8988T (cell line): Measurements from ENCODE around the gene PCDHGB7.
A peak's percentile ranks its signal among the peaks of the same experiment; 100 is the strongest.
"Not testable (repeated sequence)": the region's sequence is repeated elsewhere in the genome, so short reads cannot be mapped to it uniquely, and the experiment has no call there.

Source experiments
- DNase-seq: peaks from one replicate; pipeline ENCODE4 v3.0.0; 2011

PCDHGB7 gene

DNA sequence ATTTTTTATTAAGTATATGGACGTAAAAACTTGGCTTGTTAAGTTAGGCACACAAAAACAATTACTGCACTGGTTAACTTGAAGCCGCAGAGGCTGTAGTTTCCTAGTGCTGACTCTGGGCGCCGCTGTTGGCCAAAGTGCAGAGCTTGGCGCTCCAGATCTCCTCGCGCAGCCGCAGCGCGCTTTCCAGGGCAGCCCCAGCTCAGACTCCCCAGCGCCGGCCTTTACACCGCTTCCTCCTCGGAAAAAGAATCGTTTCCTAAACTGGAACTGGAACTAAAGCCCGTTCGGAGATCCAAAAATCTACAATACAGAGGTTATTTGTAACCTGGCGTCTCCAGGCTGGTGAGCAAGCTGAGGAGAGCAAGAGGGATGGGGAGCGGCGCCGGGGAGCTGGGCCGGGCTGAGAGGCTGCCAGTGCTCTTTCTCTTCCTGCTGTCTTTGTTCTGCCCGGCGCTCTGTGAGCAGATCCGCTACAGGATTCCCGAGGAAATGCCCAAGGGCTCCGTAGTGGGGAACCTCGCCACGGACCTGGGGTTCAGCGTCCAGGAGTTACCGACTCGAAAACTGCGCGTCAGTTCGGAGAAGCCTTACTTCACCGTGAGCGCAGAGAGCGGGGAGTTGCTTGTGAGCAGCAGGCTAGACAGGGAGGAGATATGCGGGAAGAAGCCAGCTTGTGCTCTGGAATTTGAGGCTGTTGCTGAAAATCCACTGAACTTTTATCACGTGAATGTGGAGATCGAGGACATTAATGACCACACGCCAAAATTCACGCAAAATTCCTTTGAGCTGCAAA, 19.5 kb upstream of the PCDHGB7 start, which contains the start of gene PCDHGB5:
Gene PCDHGB5, plus strand, starts transcription at position 192 of the 796 bp plus-strand sequence. Its CDS starts 181 bp downstream, at position 373.
- DNase-seq: not testable (repeated sequence)

GRCh38 chr5:141398608-141399007, 18.9 kb upstream of the PCDHGB7 start:
- no peak for DNase-seq

GRCh38 chr5:141399555-141400258, 17.8 kb upstream of the PCDHGB7 start:
- DNase-seq: no peak

GRCh38 chr5:141402553-141403243, 14.8 kb upstream of the PCDHGB7 start, which contains the start of gene PCDHGA9:
Gene PCDHGA9 (plus strand): TSS chr5:141402778. CDS start chr5:141402953, 175 bp downstream.
- peak; percentile 49 for DNase-seq

- no peak for DNase-seq
Observed at GRCh38 chr5:141403387-141403786, 14.1 kb upstream of the PCDHGB7 start.

GRCh38 chr5:141407790-141408505, 9.5 kb upstream of the PCDHGB7 start, which contains the start of gene PCDHGB6:
Gene PCDHGB6 (plus strand): TSS chr5:141408021. CDS start chr5:141408203, 182 bp downstream.
- DNase-seq: not testable (repeated sequence)

GRCh38 chr5:141409598-141410306, 7.7 kb upstream of the PCDHGB7 start:
- no peak for DNase-seq

DNA sequence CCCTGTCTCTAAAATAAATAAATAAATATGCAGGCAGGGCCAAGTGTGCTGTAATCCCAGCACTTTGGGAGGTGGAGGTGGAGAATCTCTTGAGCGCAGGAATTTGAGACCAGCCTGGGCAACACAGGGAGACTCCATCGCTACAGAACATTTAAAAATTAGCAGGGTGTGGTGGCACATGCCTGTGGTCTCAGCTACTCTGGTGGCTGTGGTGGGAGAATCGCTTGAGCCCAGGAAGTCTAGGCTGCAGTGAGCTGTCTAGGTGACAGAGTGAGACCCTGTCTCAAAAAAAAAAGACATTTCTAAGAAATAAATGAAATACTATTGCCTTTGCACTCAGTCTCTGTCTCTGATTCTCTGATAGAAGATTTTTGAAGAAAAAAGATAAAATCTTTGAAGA, 5.9 kb upstream of the PCDHGB7 start:
- no peak for DNase-seq

GRCh38 chr5:141412854-141413539, 4.5 kb upstream of the PCDHGB7 start, which contains the start of gene PCDHGA10:
Gene PCDHGA10 (plus strand): TSS chr5:141412987. CDS start chr5:141413176, 189 bp downstream.
- DNase-seq: peak; percentile 70

DNA sequence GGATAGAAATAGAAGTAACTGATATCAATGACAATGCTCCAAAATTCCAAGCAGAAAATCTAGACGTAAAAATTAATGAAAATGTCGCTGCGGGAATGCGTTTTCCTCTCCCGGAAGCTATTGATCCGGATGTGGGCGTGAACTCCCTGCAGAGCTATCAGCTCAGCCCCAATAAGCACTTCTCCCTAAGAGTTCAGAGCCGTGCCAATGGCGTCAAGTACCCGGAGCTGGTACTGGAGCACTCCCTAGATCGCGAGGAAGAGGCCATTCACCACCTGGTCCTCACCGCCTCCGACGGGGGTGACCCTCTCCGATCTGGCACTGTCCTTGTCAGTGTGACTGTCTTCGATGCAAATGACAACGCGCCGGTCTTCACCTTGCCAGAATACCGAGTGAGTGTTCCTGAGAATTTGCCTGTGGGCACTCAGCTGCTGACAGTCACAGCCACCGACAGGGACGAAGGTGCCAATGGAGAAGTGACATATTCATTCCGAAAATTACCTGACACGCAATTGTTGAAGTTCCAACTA, 3.9 kb upstream of the PCDHGB7 start:
- no peak for DNase-seq

- DNase-seq: not testable (repeated sequence)
Observed at GRCh38 chr5:141414548-141415274, 2.8 kb upstream of the PCDHGB7 start.

DNA sequence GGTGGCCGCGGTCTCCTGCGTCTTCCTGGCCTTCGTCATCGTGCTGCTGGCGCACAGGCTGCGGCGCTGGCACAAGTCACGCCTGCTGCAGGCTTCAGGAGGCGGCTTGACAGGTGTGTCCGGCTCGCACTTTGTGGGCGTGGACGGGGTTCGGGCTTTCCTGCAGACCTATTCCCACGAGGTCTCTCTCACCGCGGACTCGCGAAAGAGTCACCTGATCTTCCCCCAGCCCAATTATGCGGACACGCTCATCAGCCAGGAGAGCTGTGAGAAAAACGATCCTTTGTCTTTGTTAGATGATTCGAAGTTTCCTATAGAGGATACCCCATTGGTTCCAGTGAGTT, 2.2 kb upstream of the PCDHGB7 start:
- DNase-seq: not testable (repeated sequence)

DNA sequence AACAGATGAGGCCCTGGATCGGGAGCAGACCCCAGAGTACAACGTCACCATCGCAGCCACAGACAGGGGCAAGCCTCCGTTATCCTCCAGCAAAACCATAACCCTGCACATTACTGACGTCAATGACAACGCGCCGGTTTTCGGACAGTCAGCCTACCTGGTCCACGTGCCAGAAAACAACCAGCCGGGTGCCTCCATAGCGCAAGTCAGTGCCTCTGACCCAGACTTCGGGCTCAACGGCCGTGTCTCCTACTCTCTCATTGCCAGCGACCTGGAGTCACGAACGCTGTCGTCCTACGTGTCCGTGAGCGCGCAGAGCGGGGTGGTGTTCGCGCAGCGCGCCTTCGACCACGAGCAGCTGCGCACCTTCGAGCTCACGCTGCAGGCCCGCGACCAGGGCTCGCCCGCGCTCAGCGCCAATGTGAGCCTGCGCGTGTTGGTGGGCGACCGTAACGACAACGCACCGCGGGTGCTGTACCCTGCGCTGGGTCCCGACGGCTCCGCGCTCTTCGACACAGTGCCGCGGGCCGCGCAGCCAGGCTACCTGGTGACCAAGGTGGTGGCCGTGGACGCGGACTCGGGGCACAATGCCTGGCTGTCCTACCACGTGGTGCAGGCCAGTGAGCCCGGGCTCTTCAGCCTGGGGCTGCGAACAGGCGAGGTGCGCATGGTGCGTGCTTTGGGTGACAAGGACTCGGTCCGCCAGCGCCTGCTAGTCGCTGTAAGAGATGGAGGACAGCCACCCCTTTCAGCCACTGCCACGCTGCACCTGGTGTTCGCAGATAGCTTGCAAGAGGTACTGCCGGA, 1.8 kb downstream of the PCDHGB7 start:
- no peak for DNase-seq

- peak; percentile 68 for DNase-seq
Observed at GRCh38 chr5:141420855-141421488, 3.5 kb downstream of the PCDHGB7 start, which contains the start of gene PCDHGA11. Gene PCDHGA11 (plus strand): TSS chr5:141421051. CDS start chr5:141421228, 177 bp downstream.

DNA sequence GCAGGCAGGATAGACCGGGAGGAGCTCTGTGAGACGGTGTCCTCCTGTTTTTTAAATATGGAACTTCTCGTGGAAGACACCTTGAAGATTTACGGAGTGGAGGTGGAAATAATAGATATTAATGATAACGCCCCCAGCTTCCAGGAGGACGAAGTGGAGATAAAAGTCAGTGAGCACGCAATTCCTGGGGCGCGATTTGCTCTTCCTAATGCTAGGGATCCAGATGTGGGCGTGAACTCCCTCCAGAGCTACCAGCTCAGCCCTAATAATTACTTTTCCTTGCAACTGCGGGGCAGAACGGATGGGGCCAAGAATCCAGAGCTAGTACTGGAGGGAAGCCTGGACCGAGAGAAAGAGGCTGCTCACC, 4.0 kb downstream of the PCDHGB7 start:
- DNase-seq: no peak

DNA sequence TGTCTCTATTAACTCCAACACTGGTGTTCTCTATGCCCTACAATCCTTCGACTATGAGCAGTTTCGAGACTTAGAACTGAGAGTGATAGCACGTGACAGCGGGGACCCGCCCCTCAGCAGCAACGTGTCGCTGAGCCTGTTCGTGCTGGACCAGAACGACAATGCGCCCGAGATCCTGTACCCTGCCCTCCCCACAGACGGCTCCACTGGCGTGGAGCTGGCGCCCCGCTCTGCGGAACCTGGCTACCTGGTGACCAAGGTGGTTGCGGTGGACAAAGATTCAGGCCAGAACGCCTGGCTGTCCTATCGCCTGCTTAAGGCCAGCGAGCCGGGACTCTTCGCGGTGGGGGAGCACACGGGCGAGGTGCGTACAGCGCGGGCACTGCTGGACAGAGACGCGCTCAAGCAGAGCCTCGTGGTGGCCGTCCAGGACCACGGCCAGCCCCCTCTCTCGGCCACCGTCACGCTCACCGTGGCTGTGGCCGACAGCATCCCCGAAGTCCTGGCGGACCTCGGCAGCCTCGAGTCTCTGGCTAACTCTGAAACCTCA, 5.3 kb downstream of the PCDHGB7 start:
- DNase-seq: no peak

- DNase-seq: no peak
Observed at GRCh38 chr5:141427783-141428426, 10.4 kb downstream of the PCDHGB7 start.
